HG03097 (cell line): ENCODE results near the gene CASTOR1.

ENCODE experiments used
- ATAC-seq: cut with Tn5 transposase; IDR thresholded peaks from one replicate; pipeline ENCODE4 v1.9.1; 2021; ENCODE audit not compliant: unreplicated experiment, low FRiP score

The CASTOR1 gene

GRCh38 chr22:30247974-30248373, 41.3 kb downstream of the CASTOR1 start:
- ATAC-seq, result no peak

DNA sequence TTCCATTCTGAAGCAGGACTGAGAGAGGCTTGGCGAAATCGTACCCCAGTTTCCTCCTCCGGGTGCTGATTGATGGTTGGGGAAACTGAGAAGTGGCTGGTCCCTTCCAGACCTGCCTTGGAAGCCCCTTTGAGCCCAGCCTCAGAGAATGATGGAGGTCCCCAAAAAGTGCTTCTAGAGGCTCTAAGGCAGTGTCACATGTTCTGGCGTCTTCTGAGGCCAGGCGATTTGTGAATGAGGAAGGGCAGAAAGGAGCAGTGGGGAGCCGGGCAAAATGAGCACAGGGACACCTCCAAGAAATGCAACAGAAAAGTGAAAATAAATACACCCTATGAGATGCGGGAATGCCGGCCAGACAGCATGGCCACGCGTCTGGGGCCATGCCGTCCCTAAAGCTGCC, 41.7 kb downstream of the CASTOR1 start:
- ATAC-seq, result no peak

DNA sequence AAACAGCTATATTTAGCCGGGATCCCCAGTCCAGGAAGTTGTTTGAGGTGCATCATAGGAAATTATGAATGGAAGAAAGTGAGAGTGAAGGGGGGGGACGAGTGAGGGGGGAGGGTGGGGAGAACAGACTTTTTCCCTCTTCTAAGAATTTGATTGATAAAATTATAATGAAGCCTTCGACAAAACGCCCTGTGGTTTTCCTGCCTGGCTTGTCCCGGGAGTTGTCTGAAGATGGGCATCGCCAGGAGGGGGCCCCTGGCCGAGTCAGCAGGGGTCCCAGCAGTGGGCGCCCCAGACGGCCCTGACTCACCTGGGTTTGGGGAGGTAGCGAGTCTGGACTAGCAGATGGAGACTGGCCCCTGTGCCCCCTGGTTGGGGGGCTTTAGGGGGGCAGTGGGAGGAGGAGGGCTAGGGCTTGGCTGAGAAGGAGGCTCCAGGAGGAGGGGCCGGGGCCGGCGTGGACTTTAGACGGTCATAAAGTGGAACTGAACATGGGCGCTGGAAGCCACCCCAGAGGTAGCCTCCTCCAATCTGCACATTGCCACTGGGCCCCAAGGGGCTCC, 42.4 kb downstream of the CASTOR1 start:
- ATAC-seq, result no peak

DNA sequence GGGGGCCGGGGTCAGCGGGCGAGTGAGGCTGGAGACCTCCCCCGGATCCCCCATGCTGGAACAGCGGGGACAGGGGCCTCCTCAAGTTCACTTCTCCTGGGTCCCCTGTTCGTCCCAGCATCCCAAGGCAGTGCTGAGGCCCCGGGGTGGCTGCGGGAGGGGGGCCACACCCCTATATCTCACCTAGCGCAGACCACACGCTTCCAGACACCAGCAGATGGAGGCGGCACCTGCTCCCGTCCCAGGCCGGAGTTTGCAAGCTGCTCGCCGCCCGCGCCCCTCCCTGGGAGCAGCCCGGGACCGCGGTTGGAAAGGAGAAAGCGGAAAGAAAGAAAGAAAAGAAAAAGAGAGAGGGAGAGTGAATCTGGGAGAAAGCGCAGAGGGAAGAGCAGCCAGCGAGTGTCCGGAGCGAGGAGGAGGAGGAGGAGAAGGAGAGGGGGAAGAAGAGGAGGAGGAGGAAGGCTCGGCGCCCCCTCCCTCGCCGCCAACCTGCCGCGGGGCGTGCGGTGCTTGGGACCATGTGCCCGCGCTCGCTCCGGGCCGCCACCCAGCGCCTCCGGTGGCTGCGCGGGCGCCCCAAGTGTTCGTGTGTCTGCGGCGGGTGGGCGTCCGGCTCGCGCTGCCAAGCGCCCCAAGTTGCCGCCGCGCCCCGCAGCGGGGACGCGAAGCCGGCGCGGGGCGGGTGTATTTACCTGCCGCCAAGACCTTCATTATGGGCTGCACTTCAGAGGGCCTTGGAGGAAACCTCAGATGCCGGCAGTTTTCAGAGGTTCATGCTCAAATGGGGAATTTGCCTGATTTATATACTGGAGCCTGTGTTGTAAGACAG, 43.1 kb downstream of the CASTOR1 start, which contains the start of gene LIF:
LIF (minus strand) TSS at position 775 of the 829 bp plus-strand sequence; CDS start at position 711, 64 bp downstream.
- no peak for ATAC-seq

- no peak for ATAC-seq
Measured at GRCh38 chr22:30245181-30245984, 43.9 kb downstream of the CASTOR1 start.

DNA sequence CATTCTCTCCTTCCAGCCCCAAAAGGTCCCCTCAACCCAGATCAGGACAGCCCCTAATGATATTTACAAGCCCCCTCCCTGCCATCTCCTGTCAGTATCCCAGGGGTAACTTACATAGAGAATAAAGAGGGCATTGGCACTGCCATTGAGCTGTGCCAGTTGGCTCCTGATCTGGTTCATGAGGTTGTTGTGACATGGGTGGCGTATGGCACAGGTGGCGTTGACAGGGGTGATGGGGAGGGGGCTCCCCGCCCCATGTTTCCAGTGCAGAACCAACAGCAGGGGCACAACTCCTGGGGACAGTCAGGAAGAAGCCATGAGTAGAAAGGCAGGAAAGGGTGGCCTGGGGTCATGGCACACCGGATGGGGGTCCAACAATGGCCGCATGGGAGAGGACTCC, 44.7 kb downstream of the CASTOR1 start:
- no peak for ATAC-seq

DNA sequence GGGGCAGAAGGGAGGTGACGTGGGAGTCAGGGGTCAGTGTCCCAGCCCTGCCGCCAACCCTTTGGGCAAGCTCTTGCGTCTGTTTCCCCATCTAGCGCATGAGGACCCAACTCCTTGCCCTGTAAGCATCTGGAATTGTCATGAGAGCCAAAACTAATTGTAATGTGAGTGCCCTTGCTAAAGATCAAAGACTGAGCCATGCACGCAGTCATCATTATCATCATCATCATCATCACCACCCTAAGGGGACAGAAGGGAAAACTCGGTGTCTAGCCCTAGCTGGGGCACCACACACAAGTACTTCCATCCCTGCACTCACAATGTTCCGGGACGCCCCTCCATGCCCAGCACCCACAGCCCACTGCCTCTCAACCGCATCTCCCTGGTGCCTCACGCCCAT, 45.2 kb downstream of the CASTOR1 start:
- ATAC-seq, result no peak

DNA sequence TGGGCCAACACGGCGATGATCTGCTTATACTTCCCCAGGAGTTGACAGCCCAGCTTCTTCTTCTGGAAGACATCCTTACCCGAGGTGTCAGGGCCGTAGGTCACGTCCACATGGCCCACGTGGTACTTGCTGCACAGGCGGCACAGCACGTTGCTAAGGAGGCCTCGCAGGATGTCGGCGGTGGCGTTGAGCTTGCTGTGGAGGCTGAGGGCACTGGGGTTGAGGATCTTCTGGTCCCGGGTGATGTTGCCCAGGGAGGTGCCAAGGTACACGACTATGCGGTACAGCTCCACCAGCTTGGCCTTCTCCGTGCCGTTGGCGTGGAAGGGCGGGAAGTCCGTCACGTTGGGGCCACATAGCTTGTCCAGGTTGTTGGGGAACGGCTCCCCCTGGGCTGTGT, 45.6 kb downstream of the CASTOR1 start:
- ATAC-seq, result no peak

GRCh38 chr22:30241576-30242371, 47.5 kb downstream of the CASTOR1 start:
- no peak for ATAC-seq

GRCh38 chr22:30240541-30241417, 48.5 kb downstream of the CASTOR1 start:
- no peak for ATAC-seq

GRCh38 chr22:30239488-30240405, 49.6 kb downstream of the CASTOR1 start:
- no peak for ATAC-seq

DNA sequence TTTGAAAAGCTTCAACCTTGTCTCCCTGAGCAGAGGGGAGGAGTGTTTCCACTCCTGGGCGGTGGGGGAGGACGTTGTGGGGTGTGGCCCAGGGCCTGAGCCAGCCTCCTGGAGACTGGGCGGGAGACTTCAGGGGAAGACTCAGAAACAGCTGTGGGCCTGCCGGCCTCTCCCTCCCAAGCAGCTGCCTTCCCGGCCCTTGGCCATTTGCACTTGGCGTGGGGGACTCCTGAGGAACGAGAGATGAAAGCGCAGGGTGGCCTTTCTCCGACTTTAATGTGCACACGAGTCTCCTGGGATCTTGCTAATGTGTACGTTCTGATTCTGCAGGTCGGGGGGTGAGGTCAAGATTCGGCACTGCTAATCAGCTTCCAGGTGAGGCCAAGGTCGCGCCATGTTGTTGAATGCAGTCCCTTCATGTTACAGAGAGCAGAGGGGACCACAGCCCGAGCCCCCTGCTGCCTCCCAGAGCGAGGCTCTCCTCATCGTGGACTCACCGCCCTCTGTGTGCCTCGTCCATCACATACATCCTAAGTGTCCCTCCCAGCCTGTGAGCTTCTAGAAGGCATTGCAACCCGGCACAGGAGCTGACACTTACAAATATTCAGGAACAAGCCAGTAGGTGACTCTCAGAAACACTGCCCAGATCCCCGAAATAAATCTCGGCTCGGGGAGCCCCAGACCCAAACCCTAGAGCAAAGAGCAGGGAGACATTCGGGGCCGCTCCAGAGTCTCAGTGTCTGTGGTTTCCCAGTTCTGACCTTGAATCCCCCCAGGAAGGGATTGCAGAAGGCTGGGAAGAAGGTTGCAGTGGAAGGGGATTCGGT, 50.4 kb downstream of the CASTOR1 start:
- ATAC-seq, result no peak

DNA sequence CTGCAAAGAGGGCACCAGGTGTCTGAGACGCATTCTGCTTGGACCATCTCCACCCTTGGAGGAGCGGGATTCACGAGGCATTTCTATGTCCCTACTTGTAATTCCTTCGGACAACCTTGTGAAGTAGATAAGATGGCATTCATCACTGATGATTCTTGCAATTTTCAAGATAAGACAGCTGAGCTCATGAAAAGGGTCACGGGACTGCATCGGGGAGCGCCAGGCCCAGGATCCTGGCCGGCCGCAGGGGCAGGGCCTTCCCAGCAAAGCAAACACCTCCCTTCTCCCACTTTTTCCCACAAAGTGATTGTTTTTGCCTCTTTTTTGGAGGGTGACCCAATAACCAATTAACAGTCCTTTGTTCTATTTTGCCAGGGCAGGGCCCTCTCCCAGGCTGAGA, 51.2 kb downstream of the CASTOR1 start:
- ATAC-seq, result no peak

- no peak for ATAC-seq
Measured at GRCh38 chr22:30236875-30237274, 52.4 kb downstream of the CASTOR1 start.

- no peak for ATAC-seq
Measured at GRCh38 chr22:30235687-30236170, 53.6 kb downstream of the CASTOR1 start.
